GM12878 (cell line): ENCODE measurements around the gene LTBP2. TPM values are rescaled to one million over a fixed set of nuclear protein-coding genes. Genes with fewer than 3 reads are reported as not detected.

Experiments
- ATAC-seq: fragments of 200-7000 bp; cut with Tn5 transposase; 3 replicates; pipeline ENCODE4 v1.9.1; 2020; ENCODE audit warnings: mild to moderate bottlenecking, moderate library complexity
- BruUV-seq: library from RNA; stranded (reverse); fragments of 400-500 nt; replicated peaks from 2 replicates; lab custom pipeline; 2021; lab: Mats Ljungman, UMichigan
- CTCF ChIA-PET: fragments of 300-600 bp; sonication (Branson Sonifier 250); formaldehyde crosslinking; extraction: SDS; loops from one replicate; lab custom pipeline; 2021; ENCODE audit warnings: inconsistent platforms; lab: Yijun Ruan, JAX
- POLR2A ChIA-PET: fragments of 350-600 bp; formaldehyde crosslinking; extraction: SDS; loops from one replicate; lab custom pipeline; 2021; ENCODE audit warnings: inconsistent platforms; lab: Charles Lee
- RAD21 ChIA-PET: fragments of 300-600 bp; sonication (Branson Sonifier 250); formaldehyde crosslinking; loops from one replicate; lab custom pipeline; 2023; ENCODE audit warnings: antibody characterized with exemption; ENCODE audit not compliant: unreplicated experiment; lab: Charles Lee
- SMC1A ChIA-PET: fragments of 300-600 bp; sonication (Branson Sonifier 250); formaldehyde crosslinking; loops from one replicate; lab custom pipeline; 2023; ENCODE audit not compliant: unreplicated experiment, uncharacterized antibody; lab: Charles Lee
- DNase-seq: peaks from one replicate; pipeline ENCODE4 v3.0.0-alpha.2; 2011; ENCODE audit warnings: low read depth, low spot score
- FAIRE-seq: peaks from 3 replicates; lab custom pipeline; 2011; peaks lifted over from hg19 to GRCh38; lab: Jason Lieb, UNC
- H2AFZ ChIP-seq: 2 replicates; pipeline ENCODE4 v1.6.0; 2011; ENCODE audit warnings: low read depth, low read length, control low read depth; ENCODE audit not compliant: control insufficient read depth
- H3K27ac ChIP-seq: 2 replicates; pipeline ENCODE4 v1.5.1; 2011; ENCODE audit warnings: control low read depth; ENCODE audit not compliant: control insufficient read depth, insufficient read depth
- H3K27me3 ChIP-seq, 2 experiments: replicated peaks in 1 of 2; 2 replicates each; pipeline versions ENCODE4 v1.6.0 to v1.6.1; 2011; ENCODE audit warnings: low read length in 1 of 2; ENCODE audit not compliant: control insufficient read depth in 2 of 2, insufficient read depth in 2 of 2
- H3K36me3 ChIP-seq, 2 experiments: 2 replicates each; pipeline ENCODE4 v1.5.1; 2011; ENCODE audit warnings: low read length in 1 of 2; ENCODE audit not compliant: control insufficient read depth in 2 of 2, insufficient read depth in 2 of 2
- H3K4me1 ChIP-seq: 2 replicates; pipeline ENCODE4 v1.6.1; 2011; ENCODE audit warnings: mild to moderate bottlenecking, low read length, moderate library complexity, mixed read lengths; ENCODE audit not compliant: control insufficient read depth, insufficient read depth
- H3K4me2 ChIP-seq: 2 replicates; pipeline ENCODE4 v1.6.0; 2011; ENCODE audit warnings: control low read depth; ENCODE audit not compliant: control insufficient read depth, insufficient read depth
- H3K4me3 ChIP-seq: fragments of 200-600 bp; sonication (generic); 2 replicates; pipeline ENCODE4 v1.5.1; 2016
- H3K79me2 ChIP-seq: 2 replicates; pipeline ENCODE4 v1.6.0; 2011; ENCODE audit warnings: low read length; ENCODE audit not compliant: control insufficient read depth, insufficient read depth
- H3K9ac ChIP-seq: 2 replicates; pipeline ENCODE4 v1.8.0; 2011; ENCODE audit warnings: low read length, control low read depth, mixed read lengths; ENCODE audit not compliant: control insufficient read depth, insufficient read depth
- H3K9me3 ChIP-seq: replicated peaks from 3 replicates; pipeline ENCODE4 v1.5.1; 2011; ENCODE audit warnings: mild to moderate bottlenecking, low read length; ENCODE audit not compliant: control insufficient read depth, insufficient read depth
- H4K20me1 ChIP-seq: 2 replicates; pipeline ENCODE4 v1.6.0; 2011; ENCODE audit not compliant: control insufficient read depth, insufficient read depth
- CEBPZ ChIP-seq: fragments of 150-350 bp; IDR thresholded peaks from 2 replicates; pipeline ENCODE4 v1.6.1; 2016; ENCODE audit warnings: low read depth, low read length
- EP300 ChIP-seq, 2 experiments: fragments of 150-350 bp in 1 of 2; IDR thresholded peaks; 2 replicates each; pipeline ENCODE4 v1.6.1; 2011 to 2012; ENCODE audit warnings: low read depth in 2 of 2, low read length in 2 of 2, borderline replicate concordance in 1 of 2, improper control_type of control experiment in 1 of 2, inconsistent platforms in 1 of 2; ENCODE audit not compliant: control insufficient read depth in 1 of 2
- JUND ChIP-seq: IDR thresholded peaks from 2 replicates; pipeline ENCODE4 v1.6.1; 2012; ENCODE audit warnings: low read depth, mild to moderate bottlenecking, low read length, improper control_type of control experiment, moderate library complexity
- MXI1 ChIP-seq: fragments of 150-350 bp; IDR thresholded peaks from 2 replicates; pipeline ENCODE4 v1.6.1; 2011; ENCODE audit warnings: low read depth, mild to moderate bottlenecking, inconsistent platforms, low read length, improper control_type of control experiment
- POU2F2 ChIP-seq: IDR thresholded peaks from 3 replicates; pipeline ENCODE4 v1.6.1; 2011; ENCODE audit warnings: low read depth, mild to moderate bottlenecking, low read length, borderline replicate concordance
- RELA ChIP-seq: fragments of 450-650 bp; IDR thresholded peaks from 2 replicates; pipeline ENCODE4 v1.8.0; 2014; ENCODE audit warnings: borderline replicate concordance; ENCODE audit not compliant: partially characterized antibody
- REST ChIP-seq: IDR thresholded peaks from 2 replicates; pipeline ENCODE4 v1.6.1; 2012; ENCODE audit warnings: mild to moderate bottlenecking, low read depth, low read length
- SMARCA5 ChIP-seq: fragments of 450-650 bp; IDR thresholded peaks from 2 replicates; pipeline ENCODE4 v1.6.1; 2017; ENCODE audit warnings: mild to moderate bottlenecking
- SMC3 ChIP-seq: IDR thresholded peaks from 2 replicates; pipeline ENCODE4 v1.6.1; 2011; ENCODE audit warnings: low read length, improper control_type of control experiment, borderline replicate concordance
- USF2 ChIP-seq: IDR thresholded peaks from 2 replicates; pipeline ENCODE4 v1.6.1; 2011; ENCODE audit warnings: low read depth, low read length, improper control_type of control experiment, borderline replicate concordance
- YBX1 ChIP-seq: fragments of 450-650 bp; IDR thresholded peaks from 2 replicates; pipeline ENCODE4 v1.6.1; 2016; ENCODE audit warnings: antibody characterized with exemption
- YY1 ChIP-seq: IDR thresholded peaks from 2 replicates; pipeline ENCODE4 v1.6.1; 2011; ENCODE audit warnings: low read depth, mild to moderate bottlenecking, low read length
- ZNF274 ChIP-seq: IDR thresholded peaks from one replicate; pipeline ENCODE4 v1.8.0; 2011; ENCODE audit not compliant: insufficient read length, insufficient read depth
- ZNF622 ChIP-seq: fragments of 450-650 bp; IDR thresholded peaks from 2 replicates; pipeline ENCODE4 v1.6.1; 2017; ENCODE audit warnings: mild to moderate bottlenecking, inconsistent platforms
- ZSCAN29 ChIP-seq: fragments of 450-650 bp; IDR thresholded peaks from 2 replicates; pipeline ENCODE4 v1.6.1; 2017; ENCODE audit warnings: mild to moderate bottlenecking, moderate library complexity
- WGBS: methylation state at CpG from one replicate; pipeline ENCODE4 v1.1.6; 2016; ENCODE audit warnings: low lambda C conversion rate; ENCODE audit not compliant: insufficient replicate concordance, insufficient coverage; ENCODE audit errors: missing lambda C conversion rate; 5-methylcytosine and 5-hydroxymethylcytosine counted together
- in situ Hi-C: fragments of 300-500 bp; cut with MboI; formaldehyde crosslinking; loops from 9 replicates; pipeline ENCODE4 v1.14.3; 2018; ENCODE audit warnings: mixed read lengths
- intact Hi-C: fragments of 100-400 bp; cut with micrococcal nuclease; formaldehyde crosslinking; loops from one replicate; pipeline ENCODE4 v1.14.2; 2022; ENCODE audit not compliant: unreplicated experiment
- polyA plus RNA-seq, 11 experiments: library from polyadenylated mRNA; depleted of rRNA in 4 of 11; unstranded in 6 of 11; stranded (reverse) in 5 of 11; fragments of >200 nt; fragmentation: Nextera tagmentation in 4 of 11; fragmentation: Illumina TruSeq in 1 of 11; extraction: Ambion mirVana in 4 of 11; extraction: Trizol in 1 of 11; gene quantifications; 1 replicate in 1 of 11; 2 replicates in 10 of 11; pipeline versions ENCODE4 v1.2.1 to v1.2.3, GENCODE V29; 2011 to 2016; ENCODE audit warnings: inconsistent platforms in 2 of 11, missing spikeins in 2 of 11, low read depth in 1 of 11
- total RNA-seq, 4 experiments: library from RNA; depleted of rRNA in 3 of 4; stranded (reverse); fragments of >200 nt in 3 of 4; fragmentation: Illumina TruSeq in 1 of 4; extraction: Trizol in 1 of 4; gene quantifications; 2 replicates each; pipeline versions ENCODE4 v1.2.1 to v1.2.3, GENCODE V29; 2013 to 2021

The LTBP2 gene
- total and polyA plus RNA-seq, 10 of the 15 experiments (the other 5 are each of a cell fraction or from before 2014, with no cell fraction given) = 0.03 to 0.23 (median 0.06) TPM; not detected in 1

- no peak for TF ChIP-seq USF2
- TF ChIP-seq MXI1 = no peak
- TF ChIP-seq EP300 (IDR thresholded peaks at IDR 0.05; ENCODE audit: borderline replicate concordance in 1 of 2, control insufficient read depth in 1 of 2, low read depth in 2 of 2, low read length in 2 of 2) = no peak
- no peak for TF ChIP-seq ZNF622
- TF ChIP-seq POU2F2 = no peak
- no peak for TF ChIP-seq JUND
- TF ChIP-seq ZNF274 = no peak
- TF ChIP-seq YY1 = no peak
- TF ChIP-seq SMARCA5 = no peak
- no peak for TF ChIP-seq YBX1
These were observed 29.8 kb upstream of the LTBP2 start (continued) for GRCh38 chr14:74641601-74642391.

GRCh38 chr14:74638966-74639365 is 26.9 kb upstream of the LTBP2 start:
- no peak overlapping the region for H3K4me2 ChIP-seq
- POLR2A ChIA-PET = no interaction called here
- 73% methylated on average over 1 of the region's 1 CpG for WGBS
- peaks cover 0 to 1% of the 10 kb centered on the region in 2 experiments; a peak in 2 of 4 replicates for H3K27me3 ChIP-seq
- CTCF ChIA-PET = interaction anchor here (1.3 to 1.9 kb wide), 4 partner anchors 21 to 30 kb away, joined by 5 to 9 read pairs (median 6); partner anchors contain the start of gene LTBP2
- DNase-seq (no peak), FAIRE-seq (no peak), ATAC-seq (no peak)
- intact Hi-C loops (no loop called here), in situ Hi-C loops (no loop called here)
- no peaks in the 10 kb centered on the region for H3K9me3 ChIP-seq
- BruUV-seq = no TSS peak
- SMC1A ChIA-PET = interaction anchor here (0.9 to 1.8 kb wide), 2 partner anchors 21 to 30 kb away, joined by 3 to 7 read pairs; no protein-coding TSS in a partner anchor
- no peaks in the 10 kb centered on the region for H4K20me1 ChIP-seq
- no peaks in the 10 kb centered on the region for H3K4me1 ChIP-seq
- no peak overlapping the region for H3K27ac ChIP-seq
- H2AFZ ChIP-seq = no peak overlapping the region
- no peaks in the 10 kb centered on the region for H3K79me2 ChIP-seq
- RAD21 ChIA-PET = interaction anchor here (1.0 to 1.3 kb wide), 2 partner anchors 21 to 30 kb away, joined by 3 to 4 read pairs; no protein-coding TSS in a partner anchor
- no peaks in the 10 kb centered on the region for H3K36me3 ChIP-seq
- no peak overlapping the region for H3K9ac ChIP-seq
- no peak overlapping the region for H3K4me3 ChIP-seq
- no peak for TF ChIP-seq CEBPZ
- TF ChIP-seq SMC3 = no peak
- TF ChIP-seq ZSCAN29 = no peak
- no peak for TF ChIP-seq RELA
- no peak for TF ChIP-seq REST
